Activated B cell treated with CpG ODN at 0.5 μM for 24 hours (primary cell): ENCODE measurements around the gene COL4A4. TPM values are rescaled to one million over a fixed set of nuclear protein-coding genes. Genes with fewer than 3 reads are reported as not detected.

Source experiments
- ATAC-seq: fragments of 200-7000 bp; cut with Tn5 transposase; one replicate; pipeline ENCODE4 v1.10.0; 2021; ENCODE audit warnings: low read depth, mild to moderate bottlenecking, moderate library complexity
- CTCF ChIA-PET: fragments of 350-600 bp; sonication (Branson Sonifier 250); formaldehyde crosslinking; loops from one replicate; lab custom pipeline; 2021; ENCODE audit warnings: antibody characterized with exemption; lab: Charles Lee
- POLR2A ChIA-PET: fragments of 350-600 bp; sonication (Branson Sonifier 250); formaldehyde crosslinking; loops from one replicate; lab custom pipeline; 2021; ENCODE audit warnings: antibody characterized with exemption; lab: Charles Lee
- DNase-seq: peaks from one replicate; pipeline ENCODE4 v3.0.0; 2022
- H3K27ac Mint-ChIP-seq: one replicate; pipeline ENCODE4 v1.8.0; 2020; ENCODE audit warnings: mixed read lengths
- H3K27me3 Mint-ChIP-seq: one replicate; pipeline ENCODE4 v1.8.0; 2021; ENCODE audit warnings: mixed read lengths
- H3K36me3 Mint-ChIP-seq: one replicate; pipeline ENCODE4 v1.8.0; 2021; ENCODE audit warnings: low read depth, mixed read lengths
- H3K4me1 Mint-ChIP-seq: one replicate; pipeline ENCODE4 v1.8.0; 2021; ENCODE audit warnings: mixed read lengths
- H3K4me3 Mint-ChIP-seq: one replicate; pipeline ENCODE4 v1.8.0; 2020; ENCODE audit warnings: mild to moderate bottlenecking, mixed read lengths
- H3K9me3 Mint-ChIP-seq: one replicate; pipeline ENCODE4 v1.8.0; 2020; ENCODE audit warnings: mixed read lengths
- CTCF ChIP-seq: fragments of 200-600 bp; IDR thresholded peaks from one replicate; pipeline ENCODE4 v1.8.0; 2022; ENCODE audit warnings: antibody characterized with exemption, mild to moderate bottlenecking
- intact Hi-C: fragments of 100-400 bp; cut with micrococcal nuclease; formaldehyde crosslinking; loops from one replicate; pipeline ENCODE4 v1.15.1; 2024
- total RNA-seq: library from RNA; stranded (reverse); gene quantifications from 2 replicates; pipeline ENCODE4 v1.2.3, GENCODE V29; 2022

The COL4A4 gene
- total RNA-seq, 1 donor from 2014 or later = 10.9 TPM

- TF ChIP-seq CTCF = no peak
- CTCF ChIA-PET = no interaction called here
Observed at GRCh38 chr2:227043981-227044380, 120.0 kb downstream of the COL4A4 start.

GRCh38 chr2:227038550-227039189, 125.3 kb downstream of the COL4A4 start:
- H3K27ac Mint-ChIP-seq = no peak overlapping the region
- no peaks in the 10 kb centered on the region for H3K9me3 Mint-ChIP-seq
- DNase-seq = no peak
- H3K27me3 Mint-ChIP-seq = no peaks in the 10 kb centered on the region
- TF ChIP-seq CTCF = no peak
- no peak for ATAC-seq
- ChIA-PET POLR2A (no interaction called here), CTCF (no interaction called here)
- H3K4me1 Mint-ChIP-seq = no peaks in the 10 kb centered on the region
- no peak overlapping the region for H3K4me3 Mint-ChIP-seq
- peaks cover 43% of the 10 kb centered on the region for H3K36me3 Mint-ChIP-seq
- intact Hi-C loops = loop anchor here (10.0 kb wide), 1 partner anchor 726 kb away; no protein-coding TSS in a partner anchor

More at GRCh38 chr2:227043981-227044380, 120.0 kb downstream of the COL4A4 start:
- POLR2A ChIA-PET = no interaction called here
- intact Hi-C loops = no loop called here
- no peak for DNase-seq
- Mint-ChIP-seq H3K4me3 (no peak overlapping the region), H3K27me3 (no peaks in the 10 kb centered on the region), H3K36me3 (peaks cover 34% of the 10 kb centered on the region), H3K9me3 (no peaks in the 10 kb centered on the region), H3K27ac (no peak overlapping the region), H3K4me1 (no peaks in the 10 kb centered on the region)
- no peak for ATAC-seq

GRCh38 chr2:227036527-227036926, 127.5 kb downstream of the COL4A4 start:
- CTCF ChIA-PET = no interaction called here
- no peaks in the 10 kb centered on the region for H3K4me1 Mint-ChIP-seq
- no peak for TF ChIP-seq CTCF
- H3K36me3 Mint-ChIP-seq = peaks cover 40% of the 10 kb centered on the region
- no peaks in the 10 kb centered on the region for H3K9me3 Mint-ChIP-seq
- ATAC-seq = no peak
- DNase-seq = no peak
- POLR2A ChIA-PET = no interaction called here
- H3K27ac Mint-ChIP-seq = no peak overlapping the region
- H3K4me3 Mint-ChIP-seq = no peak overlapping the region
- H3K27me3 Mint-ChIP-seq = no peaks in the 10 kb centered on the region
- intact Hi-C loops = loop anchor here (10.0 kb wide), 1 partner anchor 728 kb away; no protein-coding TSS in a partner anchor

- ChIA-PET POLR2A (no interaction called here), CTCF (no interaction called here)
- Mint-ChIP-seq H3K27me3 (no peaks in the 10 kb centered on the region), H3K27ac (no peak overlapping the region), H3K4me3 (no peak overlapping the region), H3K36me3 (peaks cover 40% of the 10 kb centered on the region), H3K4me1 (no peaks in the 10 kb centered on the region), H3K9me3 (no peaks in the 10 kb centered on the region)
- intact Hi-C loops = loop anchor here (10.0 kb wide), 1 partner anchor 729 kb away; no protein-coding TSS in a partner anchor
- ATAC-seq (no peak), DNase-seq (no peak)
- TF ChIP-seq CTCF = no peak
Observed at GRCh38 chr2:227035711-227036367, 128.2 kb downstream of the COL4A4 start.

GRCh38 chr2:227033471-227034148, 130.4 kb downstream of the COL4A4 start:
- no peak for ATAC-seq
- ChIA-PET CTCF (interaction anchor here (1.5 kb wide), 1 partner anchor 732 kb away, joined by 3 read pairs; no protein-coding TSS in a partner anchor), POLR2A (no interaction called here)
- Mint-ChIP-seq H3K4me1 (no peaks in the 10 kb centered on the region), H3K4me3 (no peak overlapping the region), H3K27me3 (no peaks in the 10 kb centered on the region), H3K27ac (no peak overlapping the region), H3K9me3 (no peaks in the 10 kb centered on the region), H3K36me3 (peaks cover 35% of the 10 kb centered on the region)
- no peak for DNase-seq
- intact Hi-C loops = loop anchor here (10.0 kb wide), 1 partner anchor 731 kb away; no protein-coding TSS in a partner anchor
- no peak for TF ChIP-seq CTCF
